ENCODE results near the gene FAM217A.

The FAM217A gene

DNA sequence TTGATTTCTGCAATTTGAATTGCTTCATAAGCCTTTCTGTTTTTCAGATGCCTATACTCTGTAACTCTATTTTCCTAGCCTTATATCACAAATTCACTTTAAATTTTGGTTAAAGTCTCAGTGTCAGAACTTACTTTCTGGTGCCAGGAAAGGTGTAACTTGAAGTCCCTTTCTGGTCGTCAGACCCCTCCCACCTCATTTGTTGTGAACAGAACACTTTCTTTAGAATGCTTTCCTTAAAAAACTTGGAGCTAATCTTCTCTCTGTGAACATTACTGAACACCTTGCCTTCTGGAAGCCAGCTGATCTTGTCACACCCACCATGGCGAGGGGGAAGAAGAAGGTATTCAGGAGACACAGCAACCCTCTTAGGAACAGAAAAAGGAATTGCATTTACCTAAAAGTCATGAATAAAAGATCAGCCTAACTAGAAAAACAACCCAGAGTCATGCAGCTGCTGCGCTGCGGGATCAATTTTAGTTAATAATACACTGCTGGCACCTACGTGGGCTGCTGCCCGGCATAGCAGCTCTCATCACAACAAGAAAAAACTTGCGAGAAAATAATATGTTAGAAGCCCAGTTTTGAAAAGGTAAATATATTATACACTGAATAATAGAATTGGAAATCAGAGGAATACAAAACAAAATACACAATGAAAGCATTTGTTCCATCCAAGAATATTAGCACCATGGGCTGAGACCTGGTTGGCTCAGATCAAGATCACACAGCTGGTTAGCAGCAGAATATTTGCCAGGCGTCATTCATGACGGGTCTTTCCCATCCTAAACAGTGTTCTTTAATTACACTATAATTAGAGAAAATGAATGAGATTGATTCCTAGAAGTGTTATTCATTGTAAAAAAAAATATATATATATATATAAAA lies 5.8 kb upstream of the FAM217A start:
- DNase-seq: peak; percentile 22

DNA sequence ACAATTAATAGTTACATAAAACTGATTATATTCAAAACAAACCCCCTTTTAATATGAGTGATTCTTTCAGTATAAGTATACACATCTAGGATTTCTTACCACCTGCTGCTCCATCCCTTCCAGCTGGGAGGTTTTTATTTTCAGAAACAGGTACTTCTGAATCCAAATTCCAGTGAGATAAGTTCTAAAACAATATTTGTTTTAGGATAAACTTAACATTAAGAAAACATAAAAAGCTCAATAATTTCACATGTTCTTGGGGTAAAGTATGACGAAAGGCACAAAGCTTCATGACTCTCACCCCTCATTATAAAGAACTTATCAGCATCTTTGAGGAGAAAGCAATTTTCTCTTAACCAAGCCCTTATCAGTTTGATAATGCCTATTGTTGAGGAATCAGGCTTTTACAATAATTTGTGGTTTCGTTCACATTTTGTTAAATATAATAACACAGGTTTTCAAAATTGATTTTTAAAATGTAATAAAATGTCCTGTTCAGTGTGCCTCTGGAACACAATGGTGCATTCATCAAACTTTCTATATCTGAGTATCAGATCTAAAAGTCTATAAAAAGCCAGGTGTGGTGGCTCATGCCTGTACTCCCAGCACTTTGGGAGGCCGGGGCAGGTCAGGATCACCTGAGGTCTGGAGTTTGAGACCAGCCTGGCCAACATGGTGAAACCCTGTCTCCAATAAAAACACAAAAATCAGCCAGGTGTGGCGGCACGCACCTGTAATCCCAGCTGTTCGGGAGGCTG lies 4.3 kb downstream of the FAM217A start:
- no peak for DNase-seq

DNA sequence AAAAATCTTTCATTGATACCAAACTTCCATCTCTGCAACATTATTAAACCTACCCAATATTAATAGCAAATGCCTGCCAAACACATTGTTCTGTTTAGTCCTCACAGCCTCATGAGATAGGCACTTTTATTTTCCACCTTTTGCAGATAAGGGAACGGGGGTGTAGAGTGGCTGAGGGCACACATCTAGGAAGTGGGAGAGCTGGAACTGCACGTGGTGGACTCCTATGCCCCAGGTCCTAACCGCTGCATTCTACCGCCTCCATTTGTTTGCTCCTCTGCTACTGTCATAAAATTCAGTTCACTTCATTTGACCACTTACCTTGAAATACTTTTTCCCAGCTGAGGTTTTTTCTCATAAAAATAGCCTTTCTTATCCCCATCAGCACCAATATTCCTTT lies 7.6 kb downstream of the FAM217A start:
- no peak for DNase-seq

DNA sequence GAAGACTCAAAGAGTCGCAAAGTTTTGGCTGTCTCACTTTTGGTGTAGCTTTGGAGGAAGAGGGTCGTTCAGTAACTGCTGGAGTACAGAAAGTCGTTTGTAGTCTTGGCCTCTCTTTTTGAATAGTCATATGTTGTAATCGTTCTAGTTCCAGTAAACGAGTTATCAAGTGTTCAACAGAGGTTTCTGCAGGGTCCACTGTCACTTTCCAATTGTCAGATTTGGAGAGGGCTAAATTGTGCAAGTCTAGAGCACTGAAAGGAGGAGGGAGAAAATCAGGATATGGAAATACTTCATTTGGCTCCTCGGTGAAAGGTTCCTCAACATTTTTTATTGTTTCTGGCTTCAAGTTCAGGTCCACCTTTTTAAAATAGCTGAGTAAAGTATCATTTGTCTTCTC lies 9.7 kb downstream of the FAM217A start:
- no peak for DNase-seq

DNA sequence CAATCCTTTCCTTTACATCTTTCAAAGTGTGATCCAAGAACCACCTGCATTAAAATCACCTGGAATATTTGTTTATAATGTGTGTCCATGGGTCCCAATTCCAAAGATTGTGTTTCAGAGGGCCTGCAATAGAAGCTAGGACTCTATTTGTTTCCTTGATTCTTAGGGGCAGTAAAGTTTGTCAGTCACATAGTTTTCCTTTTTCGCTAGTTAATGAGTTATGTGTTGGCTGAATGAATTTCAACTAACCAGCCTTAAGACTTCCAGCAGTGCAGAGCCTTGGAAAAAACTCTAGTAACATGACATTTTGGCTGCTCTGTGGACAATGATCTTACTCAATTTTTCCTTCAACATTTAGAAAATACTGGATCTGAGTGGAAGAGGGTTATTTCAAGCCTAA lies 11.3 kb downstream of the FAM217A start:
- no peak for DNase-seq

DNA sequence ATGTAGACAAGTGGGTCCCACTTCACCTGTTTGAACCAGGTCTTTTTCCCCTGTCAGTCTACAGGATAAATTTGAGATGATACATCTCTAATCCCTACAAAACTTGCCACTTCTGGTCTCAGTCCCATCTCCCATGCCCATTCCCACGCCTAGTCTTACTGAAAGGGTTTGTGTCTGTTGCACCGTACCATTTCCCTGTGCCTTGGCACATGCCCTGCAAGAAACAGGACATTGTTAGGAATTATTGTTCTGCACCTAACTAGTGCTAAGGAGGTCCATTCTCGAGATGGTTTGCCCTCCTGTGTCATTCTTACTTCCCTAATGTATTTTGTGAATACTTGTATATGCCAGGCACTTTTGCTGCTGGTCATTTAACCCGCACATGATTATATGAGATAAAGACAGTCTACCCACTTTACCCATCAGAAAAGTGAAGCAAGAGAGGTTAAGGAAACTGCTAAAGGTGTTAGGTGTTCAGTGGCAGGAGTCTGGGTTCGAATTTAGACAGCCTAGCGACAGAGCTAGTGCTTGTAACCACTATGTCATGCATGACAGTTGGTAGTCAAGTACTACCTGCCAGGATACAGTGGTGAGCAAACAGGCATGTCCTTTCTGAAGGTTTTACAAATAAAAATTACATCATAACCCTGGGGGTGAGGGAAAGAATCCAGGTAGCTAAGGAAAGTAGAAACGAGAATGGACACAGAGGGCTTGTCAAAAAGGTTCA lies 12.7 kb downstream of the FAM217A start:
- DNase-seq: no peak

DNA sequence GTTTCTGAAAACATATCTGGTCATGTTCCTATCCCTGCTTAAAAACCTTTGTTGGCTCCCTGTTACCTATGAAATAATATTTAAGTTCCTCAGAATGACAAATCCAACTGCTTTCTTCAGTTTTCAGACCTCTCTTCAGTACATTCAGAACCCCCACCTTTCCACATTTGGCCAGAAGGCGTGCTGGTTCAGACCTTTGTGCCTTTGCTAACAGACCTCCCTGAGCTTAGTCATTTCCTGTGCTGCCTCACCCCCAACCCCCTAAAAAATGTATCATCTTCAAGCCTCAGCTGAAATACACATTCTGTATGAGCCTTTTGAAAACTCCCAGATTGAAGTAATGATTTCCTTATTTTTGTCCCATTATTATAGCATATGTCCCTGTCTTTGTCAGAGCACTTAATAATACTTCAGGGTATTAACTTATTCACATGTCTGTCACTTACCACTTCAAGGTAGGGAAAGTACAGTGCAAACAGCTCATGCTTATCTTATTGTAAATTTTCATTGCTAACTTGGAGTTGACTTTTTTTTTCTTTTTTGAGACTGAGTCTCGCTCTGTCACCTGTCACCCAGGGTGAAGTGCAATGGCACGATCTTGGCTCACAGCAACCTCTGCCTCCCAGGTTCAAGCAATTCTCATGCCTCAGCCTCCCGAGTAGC lies 19.7 kb downstream of the FAM217A start:
- peak; percentile 97 for DNase-seq

DNA sequence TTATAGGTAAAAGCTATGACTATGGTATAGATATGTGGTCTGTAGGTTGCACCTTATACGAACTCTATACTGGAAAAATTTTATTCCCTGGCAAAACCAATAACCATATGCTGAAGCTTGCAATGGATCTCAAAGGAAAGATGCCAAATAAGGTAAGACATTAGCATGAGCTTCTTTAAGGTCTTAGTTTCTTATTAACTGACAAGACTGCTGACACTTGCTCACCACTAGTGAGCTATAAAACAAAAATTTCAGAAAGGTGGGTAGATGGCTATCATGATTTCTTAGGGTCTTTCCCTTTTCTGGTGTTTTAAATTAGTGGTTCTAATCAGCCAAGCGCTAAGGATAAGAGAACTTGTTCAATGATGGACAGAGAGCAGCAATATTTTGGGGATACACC lies 21.9 kb downstream of the FAM217A start:
- no peak for DNase-seq

DNA sequence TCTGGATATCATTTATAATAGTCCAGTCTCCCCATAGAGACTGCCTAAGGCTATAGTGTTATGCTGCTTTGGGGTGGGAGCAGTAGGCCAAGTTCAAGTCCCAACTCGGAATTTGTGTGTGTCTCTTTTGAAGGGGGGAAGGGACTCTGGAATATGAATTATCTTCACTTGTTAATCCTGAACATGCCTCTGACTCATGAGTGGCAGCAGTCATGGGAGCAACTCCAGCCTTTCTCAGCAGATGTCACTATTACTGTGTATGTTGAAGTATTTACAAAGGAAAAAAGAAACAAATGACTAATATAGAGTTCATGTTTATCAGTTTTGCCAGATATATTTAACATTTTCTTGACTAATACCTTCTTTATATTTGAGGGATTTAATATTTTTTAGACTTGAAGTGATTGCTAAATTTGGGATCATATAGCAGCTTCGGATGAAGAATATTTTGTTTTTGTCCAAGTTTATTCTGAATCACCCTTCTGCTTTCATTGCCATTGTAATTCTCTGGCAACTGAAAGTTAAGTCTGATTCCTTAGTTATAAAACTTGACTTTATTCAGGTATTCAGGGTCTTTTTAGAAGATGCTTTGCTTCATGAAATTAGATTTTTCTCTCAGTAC lies 23.4 kb downstream of the FAM217A start:
- DNase-seq: peak; percentile 90

DNA sequence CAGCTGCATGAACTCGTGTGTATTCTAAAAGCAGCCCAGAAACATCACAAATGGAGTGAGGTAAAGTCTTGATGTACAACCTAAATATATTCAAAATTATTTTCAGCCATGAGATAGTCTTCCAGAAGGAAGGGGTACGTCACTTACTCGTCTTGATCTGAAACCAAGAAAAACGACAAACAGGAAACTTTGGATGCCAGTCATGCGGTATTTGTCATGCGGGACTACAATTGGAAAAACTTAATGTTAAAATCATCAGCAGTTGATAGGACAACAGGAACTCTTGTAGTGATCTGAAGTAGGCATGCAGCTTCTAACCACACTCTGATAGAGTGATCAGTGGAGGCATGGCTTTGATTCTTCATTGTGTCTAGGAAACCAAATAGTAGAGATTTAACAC lies 29.7 kb downstream of the FAM217A start:
- no peak for DNase-seq

DNA sequence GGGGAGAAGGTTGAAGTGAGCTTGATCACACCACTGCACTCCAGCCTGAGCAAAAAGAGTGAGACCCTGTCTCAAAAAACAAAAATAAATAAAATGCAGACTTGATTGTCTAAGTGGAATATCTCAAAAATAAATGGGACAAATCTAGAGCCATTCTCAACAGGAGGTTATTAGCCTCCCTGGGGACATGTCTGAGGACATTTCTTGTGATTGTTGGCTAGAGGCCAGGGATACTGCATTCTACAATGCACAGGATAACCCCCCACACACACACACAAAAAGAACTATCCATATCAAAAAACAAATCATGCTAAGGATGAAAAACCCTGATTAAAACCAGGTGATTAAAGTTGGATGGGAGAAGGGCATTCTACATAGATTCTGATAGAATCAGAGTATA lies 37.5 kb downstream of the FAM217A start:
- no peak for DNase-seq

DNA sequence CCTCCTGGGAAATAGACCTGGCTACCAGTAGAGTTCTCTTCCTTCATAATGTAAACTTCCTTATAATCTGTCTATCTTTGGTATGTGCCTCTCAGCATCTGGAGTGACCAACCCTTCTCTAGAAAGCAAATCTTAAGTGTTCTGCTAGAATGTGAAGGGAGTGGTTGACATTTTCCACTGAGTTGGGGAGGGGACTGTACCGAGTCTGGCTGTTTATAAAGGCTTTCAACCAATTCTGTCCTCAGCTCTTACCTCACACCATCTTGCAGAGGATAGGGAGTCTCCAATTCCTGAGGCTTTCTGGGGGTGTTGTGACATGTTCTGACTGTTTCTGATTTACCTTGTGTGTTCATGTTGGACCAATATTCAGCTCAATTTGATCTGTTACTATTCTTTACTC lies 39.6 kb downstream of the FAM217A start:
- DNase-seq: no peak

DNA sequence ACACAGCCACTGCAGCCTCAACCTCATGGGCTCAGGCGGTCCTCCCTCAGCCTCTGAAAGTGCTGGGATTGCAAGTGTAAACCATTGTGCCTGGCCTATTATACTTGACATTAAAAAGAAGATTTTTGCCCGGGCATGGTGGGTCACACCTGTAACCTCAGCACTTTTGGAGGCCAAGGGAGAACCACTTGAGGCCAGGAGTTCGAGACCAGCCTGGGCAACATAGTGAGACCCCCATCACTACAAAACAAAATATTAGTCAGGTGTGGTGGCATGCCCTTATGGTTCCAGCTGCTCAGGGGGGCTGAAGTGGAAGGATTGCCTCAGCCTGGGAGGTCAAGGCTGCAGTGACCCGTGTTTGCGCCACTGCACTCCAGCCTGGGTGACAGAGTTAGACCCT lies 42.4 kb downstream of the FAM217A start:
- no peak for DNase-seq

DNA sequence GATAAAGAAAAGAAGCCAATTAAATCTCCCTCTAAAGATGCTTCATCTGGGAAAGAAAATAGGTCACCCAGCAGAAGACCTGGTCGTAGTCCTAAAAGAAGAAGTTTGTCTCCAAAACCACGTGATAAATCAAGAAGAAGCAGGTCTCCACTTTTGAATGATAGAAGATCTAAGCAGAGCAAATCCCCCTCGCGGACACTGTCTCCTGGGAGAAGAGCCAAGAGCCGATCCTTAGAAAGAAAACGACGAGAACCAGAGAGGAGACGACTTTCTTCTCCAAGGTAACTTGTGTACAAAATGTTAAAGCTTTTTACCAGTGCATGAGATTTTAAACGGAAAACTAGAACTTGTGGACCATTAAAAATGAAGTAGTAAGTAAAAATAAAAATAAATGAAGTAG lies 46.5 kb downstream of the FAM217A start:
- no peak for DNase-seq

DNA sequence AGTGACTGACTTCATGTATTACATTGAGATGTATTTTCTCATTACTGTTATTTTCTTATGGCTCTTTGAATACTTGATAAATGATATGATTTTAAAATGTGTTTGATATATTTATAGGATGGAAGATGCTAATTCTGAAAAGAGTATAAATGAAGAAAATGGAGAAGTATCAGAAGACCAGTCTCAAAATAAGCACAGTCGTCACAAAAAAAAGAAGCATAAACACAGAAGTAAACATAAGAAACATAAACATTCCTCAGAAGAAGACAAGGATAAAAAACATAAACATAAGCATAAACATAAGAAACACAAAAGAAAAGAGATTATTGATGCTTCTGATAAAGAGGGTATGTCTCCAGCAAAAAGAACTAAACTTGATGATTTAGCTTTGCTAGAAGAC lies 47.5 kb downstream of the FAM217A start:
- no peak for DNase-seq

DNA sequence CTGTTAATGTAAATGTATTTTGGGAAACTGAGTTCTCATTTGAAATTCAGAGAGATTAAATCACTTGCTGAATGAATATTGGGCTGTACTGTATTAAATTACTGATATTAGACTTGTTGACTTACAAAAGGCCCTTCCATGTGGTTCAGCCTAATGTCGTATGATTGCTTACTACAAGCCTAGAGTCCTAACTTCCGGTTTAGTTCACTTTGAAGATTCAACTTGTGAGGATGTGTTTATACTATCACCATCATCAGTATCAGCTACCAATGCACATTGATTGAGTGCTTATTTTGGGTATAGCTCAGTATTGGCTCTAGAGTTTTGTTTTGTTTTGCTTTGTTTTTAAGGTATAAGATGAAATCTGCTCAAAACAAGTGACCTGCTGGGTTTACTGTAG lies 48.3 kb downstream of the FAM217A start:
- DNase-seq: no peak

DNA sequence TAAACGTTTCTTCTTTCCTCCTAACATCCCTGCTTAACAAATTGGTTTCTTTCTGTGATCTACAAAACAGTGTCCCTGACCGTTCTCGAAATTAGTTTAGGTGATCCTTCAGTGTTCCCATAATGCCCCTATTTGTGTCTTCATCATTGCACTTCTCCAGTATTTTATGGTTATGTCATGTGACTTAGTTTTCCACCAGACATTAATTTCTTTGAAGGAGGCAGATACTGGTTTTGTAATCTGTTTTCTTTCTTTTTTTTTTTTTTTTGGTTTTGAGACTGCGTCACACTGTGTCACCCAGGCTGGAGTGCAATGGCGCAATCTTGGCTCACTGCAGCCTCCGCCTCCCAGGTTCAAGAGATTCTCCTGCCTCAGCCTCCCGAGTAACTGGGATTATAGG lies 49.2 kb downstream of the FAM217A start:
- DNase-seq: no peak

DNA sequence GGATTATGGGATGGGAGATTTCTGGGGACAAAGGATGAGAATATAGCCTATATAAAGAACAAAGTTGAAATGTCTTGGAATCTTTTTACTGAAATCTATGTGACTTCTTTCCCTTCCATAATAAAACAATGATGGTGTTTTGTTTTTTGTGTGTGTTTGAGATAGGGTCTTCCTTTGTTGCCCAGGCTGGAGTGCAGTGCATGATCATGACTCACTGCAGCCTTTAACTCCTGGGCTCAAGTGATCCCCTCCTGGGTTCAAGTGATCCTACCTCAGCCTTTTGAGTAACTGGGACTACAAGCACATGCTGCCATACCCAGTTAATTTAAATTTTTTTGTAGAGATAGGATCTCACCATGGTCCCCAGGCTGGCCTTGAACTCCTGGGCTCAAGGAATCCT lies 50.9 kb downstream of the FAM217A start:
- DNase-seq: no peak

DNA sequence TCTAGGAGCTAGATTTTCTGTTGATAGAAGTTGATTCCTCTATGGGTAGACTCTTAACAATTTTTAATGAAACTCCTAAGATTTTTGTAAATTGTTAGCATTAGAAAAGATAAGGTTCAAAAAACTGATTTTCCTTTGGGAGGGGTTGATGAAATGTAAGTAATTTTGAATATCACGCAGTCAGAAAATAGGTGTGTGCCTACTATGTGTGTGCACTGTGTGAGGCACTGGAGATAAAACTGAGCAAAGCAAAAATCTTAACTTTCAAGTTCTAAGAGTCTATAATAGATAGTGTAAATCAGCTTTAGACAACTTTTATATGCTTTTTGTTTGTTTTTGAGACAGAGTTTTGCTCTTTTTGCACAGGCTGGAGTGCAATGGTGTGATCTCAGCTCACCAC lies 53.3 kb downstream of the FAM217A start:
- no peak for DNase-seq

DNA sequence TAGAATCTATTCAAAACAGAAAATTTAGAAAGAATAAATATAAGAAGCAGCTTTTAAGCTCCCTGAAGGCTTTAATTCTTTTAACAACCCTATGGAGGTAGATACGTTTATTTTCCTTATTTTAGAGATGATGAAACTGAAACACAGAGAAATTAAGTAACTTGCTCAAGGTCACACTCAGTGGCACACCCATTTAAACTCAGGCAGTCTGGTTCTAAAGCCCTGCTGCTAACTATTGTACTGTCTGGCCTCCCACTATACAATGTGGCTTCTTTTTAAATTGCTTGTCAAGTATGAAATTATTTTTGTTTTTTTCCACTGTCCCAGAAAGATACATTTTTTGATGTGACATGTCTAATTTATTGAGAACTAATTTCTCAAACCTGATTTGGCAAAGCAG lies 55.7 kb downstream of the FAM217A start:
- no peak for DNase-seq

DNA sequence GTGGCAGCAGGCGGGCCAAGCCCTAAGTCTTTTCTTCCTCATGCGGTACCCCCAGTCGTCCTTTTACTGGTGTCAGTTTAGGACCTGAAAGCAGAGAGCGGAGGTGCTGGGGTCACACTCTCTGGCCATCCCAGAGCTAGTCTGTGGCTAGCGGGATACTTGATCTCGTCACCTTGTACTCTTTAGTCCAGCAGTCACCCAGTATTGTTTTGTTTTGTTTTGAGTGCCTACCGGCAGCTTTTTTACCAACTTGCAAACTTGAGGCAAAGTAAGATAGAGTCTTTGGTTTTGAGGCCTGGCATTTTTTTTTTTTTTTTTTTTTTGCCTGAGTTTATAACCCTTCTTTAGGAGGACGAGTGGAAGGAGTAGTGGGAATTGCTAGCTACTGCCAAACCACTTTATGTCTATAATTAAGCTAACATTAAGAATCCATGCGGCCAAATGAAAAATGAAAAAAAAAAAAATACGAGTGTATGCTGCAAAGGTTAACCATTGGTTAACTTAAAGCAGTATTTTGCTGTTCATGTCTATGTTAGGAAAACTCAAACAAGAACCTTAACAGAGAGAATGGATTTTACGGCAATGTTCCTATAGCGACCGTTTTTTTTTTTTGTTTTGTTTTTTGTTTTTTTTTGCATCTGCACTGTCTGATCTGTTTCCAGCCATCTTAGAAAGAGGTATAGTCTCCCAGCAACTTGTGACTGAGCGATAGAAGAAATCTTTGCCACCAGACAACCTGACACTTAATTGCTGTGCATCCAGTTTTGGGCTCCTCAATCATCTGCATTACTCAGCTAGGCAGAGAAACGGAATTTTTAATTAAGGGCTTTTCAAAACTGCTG lies 56.9 kb downstream of the FAM217A start:
- peak; percentile 35 for DNase-seq
